ENCODE results near the gene CLMN. TPM values are rescaled to one million over a fixed set of nuclear protein-coding genes. Genes with fewer than 3 reads are reported as not detected.

CLMN gene
- polyA plus RNA-seq, 1 donor from 2014 or later, result 0.57 TPM

DNA sequence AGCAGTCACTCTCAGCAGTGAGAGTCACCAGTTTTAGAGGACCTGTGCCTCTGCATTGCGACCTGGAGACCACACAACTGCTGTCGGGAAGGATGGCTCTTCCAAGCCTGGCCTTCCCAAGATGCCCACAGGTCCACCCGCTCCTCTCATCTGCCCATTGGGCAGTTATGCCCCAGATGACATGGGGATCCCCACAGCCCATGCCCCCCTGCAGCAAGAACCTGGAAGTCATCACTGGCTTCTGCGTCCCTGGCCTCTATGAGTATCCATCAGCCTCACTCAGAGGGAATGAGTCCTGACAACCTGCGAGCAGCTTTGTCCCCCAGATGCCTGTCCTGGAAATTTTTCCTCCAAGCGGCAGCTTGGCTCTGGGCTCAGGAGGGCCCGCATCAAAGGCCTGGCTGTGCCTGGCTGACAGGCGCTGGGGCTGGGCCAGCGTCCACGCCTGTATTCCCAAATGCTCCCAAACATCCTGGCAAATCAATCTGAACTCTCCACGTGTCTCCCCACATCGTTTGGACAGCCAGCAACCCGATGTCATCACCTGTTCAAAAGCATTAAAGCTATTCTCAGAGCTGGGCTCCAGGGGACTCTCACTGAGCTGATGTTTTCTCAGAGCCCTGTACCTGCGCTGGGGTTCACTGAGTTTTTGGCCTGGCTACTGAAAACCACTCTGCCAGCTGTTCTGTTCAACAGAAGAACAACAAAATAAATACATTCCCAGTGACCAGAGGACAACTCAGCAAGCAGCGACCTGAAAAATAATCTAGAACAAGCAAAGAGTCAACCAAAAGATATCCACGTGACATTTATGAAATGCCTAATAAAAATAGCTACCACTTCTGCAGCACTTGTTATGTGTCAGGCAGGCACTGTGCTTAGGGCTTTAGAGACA lies 57.8 kb downstream of the CLMN start:
- H3K9me3 ChIP-seq (ENCODE audit: low read length), result no peaks in the 10 kb centered on the region
- peaks cover 14% of the 10 kb centered on the region for H3K27me3 ChIP-seq (ENCODE audit: insufficient read depth, low read depth, low read length)
- H3K79me2 ChIP-seq (replicated peaks; ENCODE audit: insufficient read depth, low read length), result no peaks in the 10 kb centered on the region
- no peaks in the 10 kb centered on the region for H3F3A ChIP-seq (ENCODE audit: insufficient read depth, low read length, poor library complexity, severe bottlenecking)
- no peaks in the 10 kb centered on the region for H3K36me3 ChIP-seq (ENCODE audit: insufficient read depth, low read length)
- H3K4me2 ChIP-seq (ENCODE audit: low read length), result no peak overlapping the region
- no peak for TF ChIP-seq POLR2AphosphoS5 (IDR thresholded peaks at IDR 0.05)
- no peaks in the 10 kb centered on the region for H3K9me2 ChIP-seq (ENCODE audit: insufficient read depth, low read length)
- H3K4me3 ChIP-seq (ENCODE audit: low read length), result no peak overlapping the region
- no peaks in the 10 kb centered on the region for H4K20me1 ChIP-seq (ENCODE audit: insufficient read depth)
- H3K27ac ChIP-seq (ENCODE audit: low read length), result no peak overlapping the region
- no peak overlapping the region for H3K9ac ChIP-seq (ENCODE audit: low read length)
- no peak overlapping the region for H2AFZ ChIP-seq (ENCODE audit: low read depth, low read length)

DNA sequence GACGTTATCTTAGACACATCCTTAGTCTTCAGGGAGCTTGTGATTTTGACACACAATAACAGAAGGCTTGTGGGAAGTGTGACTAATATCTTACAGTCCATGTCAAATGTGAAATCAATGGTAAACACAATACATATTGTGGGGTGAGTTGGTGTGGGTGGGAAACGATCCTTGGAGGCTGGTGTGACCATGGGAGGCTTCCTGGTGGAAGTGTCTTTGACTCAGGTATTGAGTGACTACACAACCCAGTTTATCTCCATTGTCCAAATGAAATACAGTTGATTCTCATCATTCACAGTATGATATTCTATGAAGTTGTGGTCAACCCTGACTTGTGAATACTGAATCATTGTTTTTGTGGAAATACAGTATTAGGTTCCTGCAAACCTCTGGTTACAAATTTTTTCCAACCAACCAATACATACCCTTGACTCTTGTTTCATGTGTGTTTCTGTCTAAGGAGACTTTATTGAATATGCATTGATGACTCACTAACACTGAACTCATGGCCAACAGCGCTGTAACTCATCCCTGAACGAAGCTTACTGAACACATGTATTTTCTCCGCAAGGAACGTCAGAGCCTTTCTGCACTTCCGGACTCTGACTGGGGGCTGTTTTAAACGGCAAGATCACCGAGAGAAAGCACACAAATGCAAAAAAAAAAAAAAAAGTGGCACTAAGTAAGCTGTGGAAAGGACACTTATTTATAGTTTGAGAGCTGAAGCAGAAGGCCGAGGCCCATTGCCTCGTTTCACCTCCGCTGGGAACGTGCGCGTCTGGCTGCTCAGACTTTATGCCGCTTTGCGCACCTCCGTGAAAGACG lies 59.0 kb downstream of the CLMN start:
- Histone ChIP-seq H3K9ac (ENCODE audit: low read length) (no peak overlapping the region), H3K36me3 (ENCODE audit: insufficient read depth, low read length) (no peaks in the 10 kb centered on the region)

More for the DNA sequence above, 59.0 kb downstream of the CLMN start:
- H2AFZ ChIP-seq (ENCODE audit: low read depth, low read length), result no peak overlapping the region
- no peak overlapping the region for H3K4me2 ChIP-seq (ENCODE audit: low read length)
- no peak overlapping the region for H3K4me3 ChIP-seq (ENCODE audit: low read length)
- H3F3A ChIP-seq (ENCODE audit: insufficient read depth, low read length, poor library complexity, severe bottlenecking), result peaks cover 3% of the 10 kb centered on the region
- H3K27ac ChIP-seq (ENCODE audit: low read length), result no peak overlapping the region
- TF ChIP-seq MXI1 (conservative IDR thresholded peaks at IDR 0.05; ENCODE audit: poor library complexity, severe bottlenecking) (no peak), EP300 (conservative IDR thresholded peaks at IDR 0.05; ENCODE audit: poor library complexity, severe bottlenecking) (no peak), EZH2 (IDR thresholded peaks at IDR 0.05; ENCODE audit: borderline replicate concordance, insufficient read depth, low read length, poor library complexity, severe bottlenecking) (no peak), RAD21 (conservative IDR thresholded peaks at IDR 0.05) (no peak), POLR2AphosphoS5 (IDR thresholded peaks at IDR 0.05) (no peak), TAF1 (IDR thresholded peaks at IDR 0.05; ENCODE audit: low read depth) (no peak), SMC3 (conservative IDR thresholded peaks at IDR 0.05; ENCODE audit: poor library complexity) (no peak)
- TF ChIP-seq, protein P1, sequence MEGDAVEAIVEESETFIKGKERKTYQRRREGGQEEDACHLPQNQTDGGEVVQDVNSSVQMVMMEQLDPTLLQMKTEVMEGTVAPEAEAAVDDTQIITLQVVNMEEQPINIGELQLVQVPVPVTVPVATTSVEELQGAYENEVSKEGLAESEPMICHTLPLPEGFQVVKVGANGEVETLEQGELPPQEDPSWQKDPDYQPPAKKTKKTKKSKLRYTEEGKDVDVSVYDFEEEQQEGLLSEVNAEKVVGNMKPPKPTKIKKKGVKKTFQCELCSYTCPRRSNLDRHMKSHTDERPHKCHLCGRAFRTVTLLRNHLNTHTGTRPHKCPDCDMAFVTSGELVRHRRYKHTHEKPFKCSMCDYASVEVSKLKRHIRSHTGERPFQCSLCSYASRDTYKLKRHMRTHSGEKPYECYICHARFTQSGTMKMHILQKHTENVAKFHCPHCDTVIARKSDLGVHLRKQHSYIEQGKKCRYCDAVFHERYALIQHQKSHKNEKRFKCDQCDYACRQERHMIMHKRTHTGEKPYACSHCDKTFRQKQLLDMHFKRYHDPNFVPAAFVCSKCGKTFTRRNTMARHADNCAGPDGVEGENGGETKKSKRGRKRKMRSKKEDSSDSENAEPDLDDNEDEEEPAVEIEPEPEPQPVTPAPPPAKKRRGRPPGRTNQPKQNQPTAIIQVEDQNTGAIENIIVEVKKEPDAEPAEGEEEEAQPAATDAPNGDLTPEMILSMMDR (IDR thresholded peaks at IDR 0.05; ENCODE audit: poor library complexity, severe bottlenecking), result no peak
- TF ChIP-seq, protein P2, sequence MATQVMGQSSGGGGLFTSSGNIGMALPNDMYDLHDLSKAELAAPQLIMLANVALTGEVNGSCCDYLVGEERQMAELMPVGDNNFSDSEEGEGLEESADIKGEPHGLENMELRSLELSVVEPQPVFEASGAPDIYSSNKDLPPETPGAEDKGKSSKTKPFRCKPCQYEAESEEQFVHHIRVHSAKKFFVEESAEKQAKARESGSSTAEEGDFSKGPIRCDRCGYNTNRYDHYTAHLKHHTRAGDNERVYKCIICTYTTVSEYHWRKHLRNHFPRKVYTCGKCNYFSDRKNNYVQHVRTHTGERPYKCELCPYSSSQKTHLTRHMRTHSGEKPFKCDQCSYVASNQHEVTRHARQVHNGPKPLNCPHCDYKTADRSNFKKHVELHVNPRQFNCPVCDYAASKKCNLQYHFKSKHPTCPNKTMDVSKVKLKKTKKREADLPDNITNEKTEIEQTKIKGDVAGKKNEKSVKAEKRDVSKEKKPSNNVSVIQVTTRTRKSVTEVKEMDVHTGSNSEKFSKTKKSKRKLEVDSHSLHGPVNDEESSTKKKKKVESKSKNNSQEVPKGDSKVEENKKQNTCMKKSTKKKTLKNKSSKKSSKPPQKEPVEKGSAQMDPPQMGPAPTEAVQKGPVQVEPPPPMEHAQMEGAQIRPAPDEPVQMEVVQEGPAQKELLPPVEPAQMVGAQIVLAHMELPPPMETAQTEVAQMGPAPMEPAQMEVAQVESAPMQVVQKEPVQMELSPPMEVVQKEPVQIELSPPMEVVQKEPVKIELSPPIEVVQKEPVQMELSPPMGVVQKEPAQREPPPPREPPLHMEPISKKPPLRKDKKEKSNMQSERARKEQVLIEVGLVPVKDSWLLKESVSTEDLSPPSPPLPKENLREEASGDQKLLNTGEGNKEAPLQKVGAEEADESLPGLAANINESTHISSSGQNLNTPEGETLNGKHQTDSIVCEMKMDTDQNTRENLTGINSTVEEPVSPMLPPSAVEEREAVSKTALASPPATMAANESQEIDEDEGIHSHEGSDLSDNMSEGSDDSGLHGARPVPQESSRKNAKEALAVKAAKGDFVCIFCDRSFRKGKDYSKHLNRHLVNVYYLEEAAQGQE (IDR thresholded peaks at IDR 0.05; ENCODE audit: borderline replicate concordance), result no peak
- no peaks in the 10 kb centered on the region for H3K9me2 ChIP-seq (ENCODE audit: insufficient read depth, low read length)
- H3K27me3 ChIP-seq (ENCODE audit: insufficient read depth, low read depth, low read length), result peaks cover 14% of the 10 kb centered on the region
- no peaks in the 10 kb centered on the region for H4K20me1 ChIP-seq (ENCODE audit: insufficient read depth)
- no peaks in the 10 kb centered on the region for H3K9me3 ChIP-seq (ENCODE audit: low read length)
- H3K79me2 ChIP-seq (replicated peaks; ENCODE audit: insufficient read depth, low read length), result no peaks in the 10 kb centered on the region

All from neural cell (in vitro differentiated cells).